Measurements from ENCODE around the gene RALGPS2.

DNA sequence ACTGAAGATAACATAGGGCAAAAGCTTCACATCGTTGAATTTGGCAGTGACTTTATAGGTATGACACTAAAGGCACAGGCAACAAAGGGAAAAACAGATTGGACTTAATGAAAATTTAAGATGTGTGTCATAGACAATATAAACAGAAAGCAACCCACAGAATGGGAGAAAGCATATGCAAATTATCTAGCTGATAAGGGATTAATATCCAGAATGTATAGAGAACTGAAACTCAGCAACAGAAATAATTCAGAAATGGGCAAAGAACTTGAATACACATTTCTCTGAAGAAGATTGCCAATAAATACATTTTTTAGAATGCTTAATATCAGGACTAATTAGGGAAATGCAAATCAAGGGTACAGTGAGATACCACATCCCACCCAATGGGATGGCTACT, 201.0 kb downstream of the RALGPS2 start:
- TF ChIP-seq POLR2A (IDR thresholded peaks at IDR 0.05) (no peak), POLR2AphosphoS5 (IDR thresholded peaks at IDR 0.05) (no peak)
- TF ChIP-seq, protein P1, sequence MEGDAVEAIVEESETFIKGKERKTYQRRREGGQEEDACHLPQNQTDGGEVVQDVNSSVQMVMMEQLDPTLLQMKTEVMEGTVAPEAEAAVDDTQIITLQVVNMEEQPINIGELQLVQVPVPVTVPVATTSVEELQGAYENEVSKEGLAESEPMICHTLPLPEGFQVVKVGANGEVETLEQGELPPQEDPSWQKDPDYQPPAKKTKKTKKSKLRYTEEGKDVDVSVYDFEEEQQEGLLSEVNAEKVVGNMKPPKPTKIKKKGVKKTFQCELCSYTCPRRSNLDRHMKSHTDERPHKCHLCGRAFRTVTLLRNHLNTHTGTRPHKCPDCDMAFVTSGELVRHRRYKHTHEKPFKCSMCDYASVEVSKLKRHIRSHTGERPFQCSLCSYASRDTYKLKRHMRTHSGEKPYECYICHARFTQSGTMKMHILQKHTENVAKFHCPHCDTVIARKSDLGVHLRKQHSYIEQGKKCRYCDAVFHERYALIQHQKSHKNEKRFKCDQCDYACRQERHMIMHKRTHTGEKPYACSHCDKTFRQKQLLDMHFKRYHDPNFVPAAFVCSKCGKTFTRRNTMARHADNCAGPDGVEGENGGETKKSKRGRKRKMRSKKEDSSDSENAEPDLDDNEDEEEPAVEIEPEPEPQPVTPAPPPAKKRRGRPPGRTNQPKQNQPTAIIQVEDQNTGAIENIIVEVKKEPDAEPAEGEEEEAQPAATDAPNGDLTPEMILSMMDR (IDR thresholded peaks at IDR 0.05 in 8 of 11, conservative IDR thresholded peaks at IDR 0.05 in 3 of 11), result no peak

All from spleen (tissue), 7 donors.